H9 (cell line): ENCODE measurements around the gene DTNA. TPM values are rescaled to one million over a fixed set of nuclear protein-coding genes. Genes with fewer than 3 reads are reported as not detected.
"Not testable (repeated sequence)": the region's sequence is repeated elsewhere in the genome, so short reads cannot be mapped to it uniquely, and the experiment has no call there.

Source experiments
- DNase-seq: peaks from one replicate; pipeline ENCODE4 v3.0.0-alpha.2; 2017
- H2AFZ ChIP-seq: one replicate; pipeline ENCODE4 v1.6.1; 2013; ENCODE audit warnings: mild to moderate bottlenecking, low read length, control low read depth, moderate library complexity
- H2AK5ac ChIP-seq: 2 replicates; pipeline ENCODE4 v1.6.1; 2013; ENCODE audit warnings: low read length, control low read depth, mixed read lengths; ENCODE audit not compliant: insufficient read length
- H2BK120ac ChIP-seq: one replicate; pipeline ENCODE4 v1.6.1; 2013; ENCODE audit warnings: low read depth, mild to moderate bottlenecking, low read length, control low read depth, inconsistent platforms; ENCODE audit not compliant: poor library complexity, severe bottlenecking
- H2BK12ac ChIP-seq: 2 replicates; pipeline ENCODE4 v1.6.1; 2013; ENCODE audit warnings: low read length, control low read depth, mixed read lengths, low read depth; ENCODE audit not compliant: insufficient read length
- H2BK15ac ChIP-seq: 2 replicates; pipeline ENCODE4 v1.6.1; 2013; ENCODE audit warnings: low read depth, low read length, control low read depth
- H2BK20ac ChIP-seq: one replicate; pipeline ENCODE4 v1.6.1; 2013; ENCODE audit warnings: low read depth, mild to moderate bottlenecking, low read length, control low read depth, inconsistent platforms; ENCODE audit not compliant: poor library complexity, severe bottlenecking
- H2BK5ac ChIP-seq: 2 replicates; pipeline ENCODE4 v1.6.1; 2013; ENCODE audit warnings: low read length, control low read depth, mixed read lengths; ENCODE audit not compliant: insufficient read length
- H3K14ac ChIP-seq: 2 replicates; pipeline ENCODE4 v1.6.1; 2013; ENCODE audit warnings: low read length, control low read depth; ENCODE audit not compliant: insufficient read depth
- H3K18ac ChIP-seq: 2 replicates; pipeline ENCODE4 v1.6.1; 2013; ENCODE audit warnings: low read depth, mild to moderate bottlenecking, mixed read lengths, low read length, control low read depth; ENCODE audit not compliant: insufficient read length
- H3K23ac ChIP-seq: 2 replicates; pipeline ENCODE4 v1.6.1; 2013; ENCODE audit warnings: low read length, control low read depth, mixed read lengths, low read depth; ENCODE audit not compliant: insufficient read length
- H3K23me2 ChIP-seq: 2 replicates; pipeline ENCODE4 v1.6.1; 2013; ENCODE audit warnings: low read depth, mild to moderate bottlenecking, mixed read lengths, low read length, control low read depth; ENCODE audit not compliant: insufficient read length, poor library complexity, severe bottlenecking
- H3K27ac ChIP-seq: 2 replicates; pipeline ENCODE4 v1.5.1; 2013; ENCODE audit warnings: low read length, control low read depth, mixed read lengths, low read depth; ENCODE audit not compliant: insufficient read length
- H3K27me3 ChIP-seq: 2 replicates; pipeline ENCODE4 v1.6.1; 2013; ENCODE audit warnings: low read length, control low read depth, inconsistent platforms; ENCODE audit not compliant: insufficient read depth
- H3K4ac ChIP-seq: 2 replicates; pipeline ENCODE4 v1.6.1; 2013; ENCODE audit warnings: low read depth, mild to moderate bottlenecking, control low read depth, inconsistent platforms, low read length, moderate library complexity
- H3K4me1 ChIP-seq: 2 replicates; pipeline ENCODE4 v1.6.1; 2013; ENCODE audit warnings: low read length, control low read depth, inconsistent platforms; ENCODE audit not compliant: insufficient read depth
- H3K4me2 ChIP-seq: 2 replicates; pipeline ENCODE4 v1.6.1; 2013; ENCODE audit warnings: low read length, control low read depth, mixed read lengths; ENCODE audit not compliant: insufficient read length, insufficient read depth
- H3K56ac ChIP-seq: 2 replicates; pipeline ENCODE4 v1.6.1; 2013; ENCODE audit warnings: low read depth, mild to moderate bottlenecking, mixed read lengths, low read length, control low read depth; ENCODE audit not compliant: insufficient read length
- H3K79me1 ChIP-seq: 2 replicates; pipeline ENCODE4 v1.6.1; 2013; ENCODE audit warnings: low read depth, mild to moderate bottlenecking, moderate library complexity, low read length, control low read depth, inconsistent platforms; ENCODE audit not compliant: insufficient read depth, poor library complexity, severe bottlenecking
- H3K79me2 ChIP-seq: 2 replicates; pipeline ENCODE4 v1.6.1; 2013; ENCODE audit warnings: low read length, control low read depth, inconsistent platforms; ENCODE audit not compliant: insufficient read depth
- H3K9ac ChIP-seq: 2 replicates; pipeline ENCODE4 v1.6.1; 2013; ENCODE audit warnings: low read length, control low read depth, mixed read lengths; ENCODE audit not compliant: insufficient read length; ENCODE audit errors: extremely low read depth
- H3K9me3 ChIP-seq: one replicate; pipeline ENCODE4 v1.6.1; 2013; ENCODE audit warnings: low read depth, low read length, inconsistent platforms; ENCODE audit not compliant: control insufficient read depth
- H3T11ph ChIP-seq: one replicate; pipeline ENCODE4 v1.6.1; 2013; ENCODE audit warnings: mild to moderate bottlenecking, low read length, control low read depth, inconsistent platforms
- H4K20me1 ChIP-seq: one replicate; pipeline ENCODE4 v1.6.1; 2013; ENCODE audit not compliant: control insufficient read depth, insufficient read length, insufficient read depth
- H4K5ac ChIP-seq: 2 replicates; pipeline ENCODE4 v1.6.1; 2013; ENCODE audit warnings: low read depth, mild to moderate bottlenecking, mixed read lengths, low read length, control low read depth; ENCODE audit not compliant: insufficient read length
- H4K8ac ChIP-seq: replicated peaks from 2 replicates; pipeline ENCODE4 v1.6.1; 2013; ENCODE audit warnings: low read length, control low read depth, mixed read lengths, low read depth; ENCODE audit not compliant: insufficient read length
- H4K91ac ChIP-seq: 2 replicates; pipeline ENCODE4 v1.6.1; 2013; ENCODE audit warnings: low read depth, mild to moderate bottlenecking, moderate library complexity, mixed read lengths, low read length, control low read depth; ENCODE audit not compliant: insufficient read length
- H3K27ac Mint-ChIP-seq, 3 experiments: 2 replicates in 2 of 3; 3 replicates in 1 of 3; pipeline ENCODE4 v1.8.0; 2020 to 2021; ENCODE audit warnings: mixed read lengths in 3 of 3, mild to moderate bottlenecking in 1 of 3, moderate library complexity in 1 of 3
- H3K27me3 Mint-ChIP-seq: 2 replicates; pipeline ENCODE4 v1.8.0; 2021; ENCODE audit warnings: low read depth, mild to moderate bottlenecking, moderate library complexity, mixed read lengths
- H3K36me3 Mint-ChIP-seq, 3 experiments: 2 replicates in 2 of 3; 3 replicates in 1 of 3; pipeline ENCODE4 v1.8.0; 2020 to 2021; ENCODE audit warnings: low read depth in 3 of 3, mixed read lengths in 3 of 3; ENCODE audit not compliant: insufficient read depth in 1 of 3
- H3K4me1 Mint-ChIP-seq, 2 experiments: 2 replicates each; pipeline ENCODE4 v1.8.0; 2020; ENCODE audit warnings: mixed read lengths in 2 of 2
- H3K4me3 Mint-ChIP-seq, 2 experiments: 2 replicates in 1 of 2; 3 replicates in 1 of 2; pipeline ENCODE4 v1.8.0; 2020 to 2021; ENCODE audit warnings: mild to moderate bottlenecking in 2 of 2, mixed read lengths in 2 of 2, moderate library complexity in 1 of 2
- H3K9me3 Mint-ChIP-seq, 2 experiments: 2 replicates in 1 of 2; 3 replicates in 1 of 2; pipeline ENCODE4 v1.8.0; 2020; ENCODE audit warnings: mild to moderate bottlenecking in 2 of 2, mixed read lengths in 2 of 2, moderate library complexity in 1 of 2
- WGBS: extraction: QIAGEN DNeasy Blood & Tissue Kit; methylation state at CpG from one replicate; pipeline ENCODE4 v1.1.7; 2013; ENCODE audit warnings: missing lambda C conversion rate, low lambda C conversion rate, mixed read lengths; ENCODE audit not compliant: insufficient read length; ENCODE audit errors: extremely low coverage; 5-methylcytosine and 5-hydroxymethylcytosine counted together
- total RNA-seq: library from RNA; stranded (reverse); gene quantifications from 2 replicates; pipeline ENCODE4 v1.2.1, GENCODE V29; 2021
- TF ChIP-seq, protein P1 (sequence below): fragments of 200-600 bp; sonication (generic); conservative IDR thresholded peaks from 3 replicates; pipeline ENCODE4 v1.8.0; 2021; ENCODE audit warnings: antibody characterized with exemption, mild to moderate bottlenecking

Gene DTNA
- total RNA-seq, 1 experiment from 2014 or later: 25.5 TPM

DNA sequence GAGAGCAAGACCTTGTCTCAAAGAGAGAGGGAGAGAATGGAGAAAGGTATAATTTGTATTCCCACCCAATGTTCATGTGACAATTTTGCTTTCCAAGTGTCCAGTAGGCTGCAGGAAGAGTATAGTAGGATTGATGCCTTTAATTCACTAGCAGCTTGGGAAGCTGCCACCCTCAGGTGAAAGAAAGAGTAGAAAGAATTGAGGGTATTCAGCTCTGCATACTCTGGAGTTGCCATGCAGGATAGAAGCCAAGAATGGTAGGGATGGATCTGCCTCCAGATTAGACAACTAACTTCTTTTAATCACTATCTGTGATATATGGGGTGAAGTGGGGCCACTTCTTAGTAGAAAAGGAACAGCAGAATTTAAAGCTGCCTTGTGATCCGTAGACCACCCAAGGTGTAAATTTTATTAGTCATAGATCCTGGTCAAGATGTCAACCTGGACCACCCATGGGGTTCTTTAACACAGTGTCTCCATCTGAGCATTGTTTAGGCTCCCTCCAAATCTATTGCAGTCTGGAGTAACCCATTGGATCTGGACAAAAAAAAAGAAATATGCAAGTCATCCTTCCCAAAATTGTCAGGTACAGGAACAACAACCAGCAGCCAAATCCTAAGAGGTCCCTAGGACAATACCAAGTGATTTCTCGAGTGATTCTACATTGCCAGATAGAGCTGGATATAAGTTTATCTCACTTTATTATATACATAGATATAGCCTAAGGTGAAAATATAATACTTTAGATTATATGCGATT is 33.1 kb upstream of the DTNA start:
- Histone ChIP-seq H3K9ac (no peak overlapping the region), H3K18ac (no peak overlapping the region), H3K27ac (no peak overlapping the region), H3K9me3 (no peaks in the 10 kb centered on the region), H4K91ac (no peak overlapping the region), H2BK5ac (no peak overlapping the region), H2BK12ac (no peak overlapping the region), H3K23me2 (no peaks in the 10 kb centered on the region), H2AFZ (no peak overlapping the region), H3K79me1 (no peaks in the 10 kb centered on the region), H2BK15ac (no peak overlapping the region), H2BK20ac (no peak overlapping the region), H3K4me1 (no peaks in the 10 kb centered on the region; the same call in 1 of the 2 replicates), H4K5ac (no peak overlapping the region), H3K56ac (no peak overlapping the region), H3K27me3 (no peaks in the 10 kb centered on the region), H3K4ac (no peak overlapping the region), H2AK5ac (no peak overlapping the region), H3K14ac (no peak overlapping the region), H3K4me2 (no peak overlapping the region), H4K8ac (no peak overlapping the region), H3K23ac (no peak overlapping the region), H2BK120ac (no peak overlapping the region), H4K20me1 (no peaks in the 10 kb centered on the region), H3T11ph (no peak overlapping the region), H3K79me2 (no peaks in the 10 kb centered on the region)
- TF ChIP-seq, protein P1, sequence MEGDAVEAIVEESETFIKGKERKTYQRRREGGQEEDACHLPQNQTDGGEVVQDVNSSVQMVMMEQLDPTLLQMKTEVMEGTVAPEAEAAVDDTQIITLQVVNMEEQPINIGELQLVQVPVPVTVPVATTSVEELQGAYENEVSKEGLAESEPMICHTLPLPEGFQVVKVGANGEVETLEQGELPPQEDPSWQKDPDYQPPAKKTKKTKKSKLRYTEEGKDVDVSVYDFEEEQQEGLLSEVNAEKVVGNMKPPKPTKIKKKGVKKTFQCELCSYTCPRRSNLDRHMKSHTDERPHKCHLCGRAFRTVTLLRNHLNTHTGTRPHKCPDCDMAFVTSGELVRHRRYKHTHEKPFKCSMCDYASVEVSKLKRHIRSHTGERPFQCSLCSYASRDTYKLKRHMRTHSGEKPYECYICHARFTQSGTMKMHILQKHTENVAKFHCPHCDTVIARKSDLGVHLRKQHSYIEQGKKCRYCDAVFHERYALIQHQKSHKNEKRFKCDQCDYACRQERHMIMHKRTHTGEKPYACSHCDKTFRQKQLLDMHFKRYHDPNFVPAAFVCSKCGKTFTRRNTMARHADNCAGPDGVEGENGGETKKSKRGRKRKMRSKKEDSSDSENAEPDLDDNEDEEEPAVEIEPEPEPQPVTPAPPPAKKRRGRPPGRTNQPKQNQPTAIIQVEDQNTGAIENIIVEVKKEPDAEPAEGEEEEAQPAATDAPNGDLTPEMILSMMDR: no peak
- Mint-ChIP-seq H3K27ac (no peak overlapping the region), H3K4me3 (no peak overlapping the region), H3K4me1 (no peaks in the 10 kb centered on the region), H3K9me3 (peaks cover under 1% of the 10 kb centered on the region in 2 experiments; a peak in 2 of 5 replicates), H3K36me3 (peaks cover 0 to under 1% (median under 1%) of the 10 kb centered on the region in 3 experiments; a peak in 2 of 7 replicates), H3K27me3 (no peaks in the 10 kb centered on the region)
- no peak for DNase-seq
- WGBS: no CpG with 5 or more reads among the region's 3 CpGs

DNA sequence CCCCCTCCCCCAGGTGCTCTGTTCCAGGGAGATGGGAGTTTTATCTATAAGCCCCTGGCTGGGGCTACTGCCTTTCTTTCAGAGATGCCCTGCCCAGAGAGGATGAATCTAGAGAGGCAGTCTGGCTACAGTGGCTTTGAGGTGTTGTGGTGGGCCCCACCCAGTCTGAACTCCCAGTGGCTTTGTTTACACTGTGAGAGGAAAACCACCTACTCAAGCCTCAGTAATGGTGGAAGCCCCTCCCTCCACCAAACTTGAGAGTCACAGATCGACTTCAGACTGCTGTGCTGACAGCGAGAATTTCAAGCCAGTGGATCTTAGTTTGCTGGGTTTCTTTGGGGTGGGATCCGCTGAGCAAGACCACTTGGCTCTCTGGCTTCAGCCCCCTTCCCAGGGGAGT is 20.3 kb upstream of the DTNA start:
- not testable (repeated sequence) for H3K4me1 ChIP-seq, H3K27me3 ChIP-seq, H3T11ph ChIP-seq, H3K23me2 ChIP-seq, H3K56ac ChIP-seq, H2AK5ac ChIP-seq, H3K79me1 ChIP-seq, H4K5ac ChIP-seq, H3K23ac ChIP-seq, H2BK5ac ChIP-seq, H3K9me3 ChIP-seq, H3K9ac ChIP-seq, H3K27ac Mint-ChIP-seq, H3K9me3 Mint-ChIP-seq, H4K8ac ChIP-seq, H3K4ac ChIP-seq, H3K4me3 Mint-ChIP-seq, H2AFZ ChIP-seq, H2BK15ac ChIP-seq, H4K91ac ChIP-seq, H3K27ac ChIP-seq, DNase-seq, H3K36me3 Mint-ChIP-seq, H3K4me2 ChIP-seq, H4K20me1 ChIP-seq, H3K14ac ChIP-seq, H3K18ac ChIP-seq, H3K79me2 ChIP-seq, H2BK120ac ChIP-seq, H2BK12ac ChIP-seq, H3K27me3 Mint-ChIP-seq, H2BK20ac ChIP-seq
- H3K4me1 Mint-ChIP-seq: peaks cover 4 to 12% of the 10 kb centered on the region in 2 experiments; a peak in 3 of 4 replicates
- WGBS: no CpG with 5 or more reads among the region's 3 CpGs
